ENCODE data around the gene KAZALD1.
A peak's percentile ranks its signal among the peaks of the same experiment; 100 is the strongest.

Gene KAZALD1

DNA sequence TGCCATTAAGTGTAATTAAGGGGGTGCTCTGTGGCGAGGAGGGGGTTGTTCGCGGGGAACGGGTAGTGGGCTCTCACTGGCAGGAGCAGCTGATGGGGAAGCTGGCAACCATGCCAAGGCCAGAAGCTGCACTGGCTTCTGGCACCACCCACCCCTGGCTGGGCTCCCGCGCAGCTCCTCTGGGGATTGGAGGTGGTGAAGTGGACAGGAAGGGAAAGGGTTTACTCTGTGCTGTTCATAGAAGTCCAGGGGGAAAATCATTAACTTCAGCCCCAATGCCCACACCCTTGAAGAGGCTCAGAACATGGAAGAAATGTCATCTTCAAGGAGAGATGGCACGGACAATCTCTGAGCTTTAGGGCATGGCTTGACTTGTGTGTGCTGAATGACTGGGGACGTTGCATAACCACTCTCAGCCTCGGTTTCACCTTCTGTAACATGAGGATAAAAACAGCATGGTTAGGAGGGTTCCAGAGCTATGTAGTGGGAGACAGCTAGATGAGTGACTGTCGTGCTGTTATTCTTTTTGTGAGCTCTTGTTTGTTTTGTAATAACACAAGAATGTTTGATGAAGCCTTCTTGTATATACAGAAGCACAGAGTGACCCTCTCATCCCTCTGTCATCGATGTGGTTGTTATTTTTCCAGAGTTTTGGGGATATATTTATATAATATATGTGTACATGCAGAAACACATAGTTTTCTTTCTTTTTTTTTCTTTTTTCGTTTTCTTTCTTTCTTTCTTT is 29.9 kb downstream of the KAZALD1 start:
- TF ChIP-seq, protein P1, sequence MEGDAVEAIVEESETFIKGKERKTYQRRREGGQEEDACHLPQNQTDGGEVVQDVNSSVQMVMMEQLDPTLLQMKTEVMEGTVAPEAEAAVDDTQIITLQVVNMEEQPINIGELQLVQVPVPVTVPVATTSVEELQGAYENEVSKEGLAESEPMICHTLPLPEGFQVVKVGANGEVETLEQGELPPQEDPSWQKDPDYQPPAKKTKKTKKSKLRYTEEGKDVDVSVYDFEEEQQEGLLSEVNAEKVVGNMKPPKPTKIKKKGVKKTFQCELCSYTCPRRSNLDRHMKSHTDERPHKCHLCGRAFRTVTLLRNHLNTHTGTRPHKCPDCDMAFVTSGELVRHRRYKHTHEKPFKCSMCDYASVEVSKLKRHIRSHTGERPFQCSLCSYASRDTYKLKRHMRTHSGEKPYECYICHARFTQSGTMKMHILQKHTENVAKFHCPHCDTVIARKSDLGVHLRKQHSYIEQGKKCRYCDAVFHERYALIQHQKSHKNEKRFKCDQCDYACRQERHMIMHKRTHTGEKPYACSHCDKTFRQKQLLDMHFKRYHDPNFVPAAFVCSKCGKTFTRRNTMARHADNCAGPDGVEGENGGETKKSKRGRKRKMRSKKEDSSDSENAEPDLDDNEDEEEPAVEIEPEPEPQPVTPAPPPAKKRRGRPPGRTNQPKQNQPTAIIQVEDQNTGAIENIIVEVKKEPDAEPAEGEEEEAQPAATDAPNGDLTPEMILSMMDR (conservative IDR thresholded peaks at IDR 0.05; ENCODE audit: control insufficient read depth, insufficient read depth, low read depth, low read length) = no peak
- no peak for DNase-seq (ENCODE audit: low read depth)
- H3K4me3 ChIP-seq (ENCODE audit: control insufficient read depth, low read depth, low read length) = no peak overlapping the region

DNA sequence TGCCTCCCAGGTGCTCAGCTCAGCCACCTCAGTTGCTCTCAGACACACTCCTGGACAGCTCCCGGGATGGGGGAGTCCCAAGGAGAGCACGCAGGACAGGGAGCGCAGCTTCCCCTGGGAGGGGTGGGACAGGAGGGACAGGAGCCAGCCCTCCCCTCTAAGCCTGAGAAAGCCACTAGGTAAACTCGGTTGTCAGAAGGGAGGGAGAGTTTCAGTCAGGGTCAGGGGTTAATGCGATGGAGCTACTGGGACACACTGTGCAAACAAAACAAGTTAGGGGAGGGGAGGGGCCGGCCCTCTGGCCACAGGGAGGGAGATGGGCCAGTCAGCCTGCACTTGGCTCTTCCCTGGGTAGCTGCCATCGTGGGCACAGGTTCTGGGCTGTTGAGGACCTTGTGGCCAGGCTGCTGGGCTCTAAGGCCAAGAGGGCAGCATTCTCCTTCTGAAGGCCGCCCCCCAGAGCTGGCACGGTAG is 31.1 kb downstream of the KAZALD1 start:
- TF ChIP-seq, protein P1 (conservative IDR thresholded peaks at IDR 0.05; ENCODE audit: control insufficient read depth, insufficient read depth, low read depth, low read length) = no peak
- DNase-seq (ENCODE audit: low read depth) = no peak

DNA sequence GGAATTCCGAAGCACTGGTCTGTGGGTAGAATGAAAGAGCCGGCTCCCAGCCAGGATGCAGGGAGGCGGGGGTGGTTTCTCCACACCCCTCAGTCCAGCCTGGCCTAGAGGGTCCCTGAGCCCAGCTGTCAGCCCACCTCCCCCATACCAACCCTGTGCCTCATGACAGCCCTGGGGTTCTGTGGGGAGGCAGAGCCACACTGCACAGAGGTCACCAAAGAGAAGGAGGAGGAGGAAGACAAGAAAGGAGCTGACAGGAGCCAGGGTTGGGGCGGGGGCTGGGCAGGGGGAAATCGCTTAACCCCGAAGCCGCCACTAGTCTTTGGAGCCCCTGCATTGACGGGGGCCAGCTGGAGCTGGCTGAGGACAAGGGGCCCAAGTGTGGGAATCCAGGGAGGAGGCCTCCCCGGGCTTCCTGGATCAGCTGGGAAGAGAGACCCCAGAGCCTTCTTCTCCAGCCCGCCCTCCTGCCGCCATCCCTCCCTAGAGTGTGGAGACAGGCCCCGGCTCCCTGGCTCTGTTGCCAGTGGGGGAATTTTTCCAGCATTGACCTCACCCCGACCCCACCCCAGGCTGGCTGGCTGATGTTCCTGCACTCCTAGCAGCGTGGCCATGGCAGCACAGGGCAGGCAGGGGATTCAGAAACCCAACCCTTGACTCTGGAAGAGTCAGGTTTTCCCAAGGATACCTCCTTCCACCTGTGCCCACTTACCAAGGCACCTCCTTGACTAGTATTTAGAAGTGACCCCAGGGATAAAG is 32.5 kb downstream of the KAZALD1 start:
- no peak for DNase-seq (ENCODE audit: low read depth)
- TF ChIP-seq, protein P1 (conservative IDR thresholded peaks at IDR 0.05; ENCODE audit: control insufficient read depth, insufficient read depth, low read depth, low read length) = no peak
- H3K4me3 ChIP-seq (ENCODE audit: control insufficient read depth, low read depth, low read length) = no peak overlapping the region

More for the DNA sequence above, 31.1 kb downstream of the KAZALD1 start:
- H3K4me3 ChIP-seq (ENCODE audit: control insufficient read depth, low read depth, low read length) = no peak overlapping the region

DNA sequence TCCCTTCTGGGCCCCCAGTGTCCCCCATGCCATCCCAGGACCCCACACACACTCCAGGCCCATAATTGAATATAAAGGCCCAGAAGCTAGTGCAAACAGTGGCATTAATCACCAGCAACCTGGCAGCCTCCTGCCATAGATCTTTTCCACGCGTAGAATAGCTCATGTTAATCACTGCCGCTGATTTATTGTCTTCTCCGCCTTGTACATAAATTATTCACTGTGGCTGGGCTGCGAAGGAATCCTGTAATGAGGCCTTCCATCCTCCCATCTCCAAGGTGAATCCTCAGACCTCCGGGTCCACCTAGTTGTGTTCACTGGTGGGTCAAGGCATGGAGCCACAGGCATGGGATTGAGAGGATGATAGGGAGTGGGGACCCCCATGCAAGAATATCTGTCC is 33.2 kb downstream of the KAZALD1 start:
- TF ChIP-seq, protein P1 (conservative IDR thresholded peaks at IDR 0.05; ENCODE audit: control insufficient read depth, insufficient read depth, low read depth, low read length) = no peak
- DNase-seq (ENCODE audit: low read depth) = no peak
- H3K4me3 ChIP-seq (ENCODE audit: control insufficient read depth, low read depth, low read length) = no peak overlapping the region

DNA sequence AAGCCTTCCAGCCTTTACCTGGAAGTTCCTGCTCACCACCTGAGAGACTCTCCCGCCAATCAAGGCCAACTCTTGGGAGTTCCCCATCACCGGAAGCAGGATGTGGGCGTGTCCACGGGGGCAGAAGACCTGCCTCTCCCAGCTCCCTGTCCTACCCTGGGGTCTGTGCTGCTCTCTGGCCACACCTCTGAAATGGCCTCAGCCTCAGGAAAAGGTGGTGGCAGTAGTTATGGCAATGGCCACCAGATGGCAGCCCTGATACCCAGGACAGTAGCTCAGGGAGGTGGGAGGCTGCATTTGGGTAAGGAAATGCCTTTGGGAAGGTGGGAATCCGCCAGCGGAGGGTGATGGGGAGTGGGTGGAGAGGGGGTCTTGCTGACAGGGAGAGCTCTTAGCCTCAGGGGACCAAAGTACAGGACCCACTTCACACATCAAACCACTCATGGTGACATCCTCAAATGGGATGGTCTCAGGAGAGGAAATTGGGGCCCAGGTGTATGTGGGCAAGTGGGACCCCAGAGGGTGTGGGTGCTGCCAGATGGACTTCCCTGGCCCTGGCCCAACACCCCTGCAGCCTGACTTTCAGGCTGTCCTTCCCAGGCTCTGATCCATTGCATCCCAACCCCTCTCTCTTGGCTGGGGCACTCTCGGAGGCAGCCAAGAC is 33.9 kb downstream of the KAZALD1 start:
- H3K4me3 ChIP-seq (ENCODE audit: control insufficient read depth, low read depth, low read length) = no peak overlapping the region
- peak; percentile 54 for DNase-seq (ENCODE audit: low read depth)
- TF ChIP-seq, protein P1 (conservative IDR thresholded peaks at IDR 0.05; ENCODE audit: control insufficient read depth, insufficient read depth, low read depth, low read length) = peak; percentile 92

DNA sequence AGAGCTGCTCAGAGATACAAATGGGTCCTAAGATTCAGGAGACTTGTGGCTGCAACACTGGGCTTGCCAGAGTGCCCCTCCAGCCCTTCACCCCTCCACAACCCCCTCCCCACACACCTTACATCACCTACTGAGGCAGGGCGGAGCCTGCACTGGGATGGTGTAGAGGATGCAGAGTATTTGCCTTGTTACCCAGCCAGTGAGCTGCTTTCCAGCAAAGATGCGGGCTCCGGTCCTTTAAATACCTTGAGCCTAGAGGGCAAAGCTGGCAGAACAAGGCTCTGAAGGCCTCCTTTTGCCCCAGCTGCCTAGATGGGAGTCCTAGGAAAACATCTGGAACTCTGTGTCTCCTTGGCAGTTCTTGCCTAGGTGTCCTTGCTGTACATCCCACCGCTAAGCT is 34.6 kb downstream of the KAZALD1 start:
- TF ChIP-seq, protein P1 (conservative IDR thresholded peaks at IDR 0.05; ENCODE audit: control insufficient read depth, insufficient read depth, low read depth, low read length) = no peak
- no peak overlapping the region for H3K4me3 ChIP-seq (ENCODE audit: control insufficient read depth, low read depth, low read length)
- DNase-seq (ENCODE audit: low read depth) = no peak

Measured in fibroblast of mammary gland (primary cell).